EH (cell line): ENCODE data around the gene NPAS3.

Experiments
- DNase-seq: peaks from one replicate; pipeline ENCODE4 v3.0.0-alpha.2; 2015; ENCODE audit warnings: low read depth

NPAS3 gene

DNA sequence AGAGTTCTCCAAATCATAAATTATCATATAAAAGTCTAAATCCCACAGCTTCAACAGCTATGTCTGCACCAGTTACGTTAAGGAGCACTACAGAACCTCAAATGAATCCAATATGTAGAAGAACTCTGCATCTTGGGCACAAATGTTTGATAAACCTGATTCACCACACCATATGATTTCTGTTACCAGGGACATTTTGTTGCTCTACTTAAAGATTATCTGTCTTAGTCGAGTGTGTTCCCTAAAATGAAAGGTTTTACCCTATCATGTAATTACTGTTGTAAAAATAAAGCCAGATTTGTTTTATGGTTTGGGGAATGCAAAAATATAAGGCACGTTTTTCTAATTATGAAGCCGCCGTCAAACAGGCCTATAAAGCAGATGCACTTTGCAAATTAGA, 649.1 kb downstream of the NPAS3 start:
- DNase-seq, result no peak

DNA sequence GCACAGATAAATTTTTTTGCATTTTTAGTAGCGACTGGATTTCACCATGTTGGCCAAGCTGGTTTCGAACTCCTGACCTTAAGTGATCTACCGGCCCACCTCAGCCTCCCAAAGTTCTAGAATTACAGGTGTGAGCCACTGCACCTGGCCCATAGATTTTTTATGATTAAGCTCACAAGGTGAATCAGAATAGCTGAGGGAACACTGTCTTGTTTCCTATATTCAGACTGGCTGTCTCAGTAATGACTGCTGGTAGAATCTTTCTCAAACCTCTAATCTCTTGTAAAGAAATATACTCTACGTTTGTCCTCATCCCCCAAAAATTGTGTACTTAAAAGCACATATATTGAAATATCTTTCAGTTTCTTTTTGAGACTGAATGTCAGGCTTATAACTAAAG, 650.1 kb downstream of the NPAS3 start:
- DNase-seq, result no peak

DNA sequence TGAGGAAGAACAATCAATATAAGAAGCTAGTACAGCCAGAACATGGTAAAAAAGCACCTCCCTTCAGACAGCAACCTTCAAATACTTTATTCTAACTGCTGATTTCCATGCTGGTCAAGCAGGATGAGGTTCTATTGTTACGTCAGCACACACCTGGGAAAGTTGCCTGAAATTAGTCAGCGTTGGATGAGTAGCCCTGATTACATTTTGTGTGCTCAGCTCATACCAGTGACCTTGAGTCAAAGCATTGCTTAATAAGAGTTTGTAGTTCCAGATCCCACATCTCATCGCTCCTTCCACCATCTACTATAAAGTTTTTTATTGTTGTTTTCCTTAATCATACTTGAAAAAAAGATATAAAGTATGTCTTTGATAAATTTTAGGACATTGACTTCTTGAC, 650.7 kb downstream of the NPAS3 start:
- peak; percentile 50 for DNase-seq

DNA sequence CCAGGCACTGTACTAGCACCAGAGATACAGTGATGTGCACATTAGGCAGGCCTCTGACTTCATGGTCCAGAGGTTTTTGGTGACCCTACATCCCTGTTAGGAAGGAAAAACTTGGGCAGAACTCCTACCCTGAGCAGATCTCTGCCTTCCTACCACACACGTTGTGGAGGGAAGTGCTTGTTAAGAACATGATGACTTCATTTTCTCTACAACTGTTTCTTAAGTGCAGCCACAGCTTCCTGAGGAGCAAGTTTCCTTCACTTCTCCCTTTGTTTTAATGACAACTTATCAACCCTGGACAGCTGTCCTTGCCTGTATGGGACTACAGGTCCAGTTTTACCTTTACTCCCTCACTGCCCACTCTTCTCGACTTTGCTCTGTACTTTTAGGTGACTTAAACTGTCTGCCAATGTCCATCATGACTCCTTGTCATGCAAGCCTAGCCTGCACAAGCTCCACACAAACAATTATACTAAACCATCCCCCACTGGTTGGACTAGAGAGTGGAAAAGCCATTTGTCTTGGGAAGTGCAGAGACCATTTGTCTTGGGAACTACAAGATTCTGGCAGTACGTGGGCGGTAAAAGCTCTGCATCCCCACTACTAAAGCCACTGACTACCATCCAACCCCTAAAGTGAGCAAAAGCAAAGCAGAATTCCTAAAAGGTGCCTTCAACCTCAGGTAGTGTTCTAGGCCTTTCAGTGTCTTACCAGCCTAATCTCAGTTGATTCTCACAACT, 652.4 kb downstream of the NPAS3 start:
- DNase-seq, result no peak

DNA sequence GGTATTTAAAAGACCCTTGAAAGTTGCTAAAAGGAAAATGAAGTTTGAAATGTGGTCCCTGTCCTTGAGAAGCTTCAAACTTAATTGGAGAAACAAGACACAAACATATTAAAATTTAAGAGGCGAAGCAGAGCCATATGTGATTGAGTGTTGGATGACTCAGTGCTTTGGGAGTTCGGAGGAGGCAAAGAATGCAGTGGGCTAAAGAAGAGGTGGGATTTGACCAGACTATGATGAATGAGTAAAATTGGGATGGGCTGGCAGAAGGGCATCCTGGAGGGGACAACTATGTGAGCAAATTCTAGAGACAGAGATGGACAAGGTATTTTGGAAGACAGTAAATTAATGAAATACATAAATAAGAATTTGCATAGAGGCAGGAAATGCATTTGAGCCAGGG, 653.6 kb downstream of the NPAS3 start:
- peak; percentile 50 for DNase-seq

DNA sequence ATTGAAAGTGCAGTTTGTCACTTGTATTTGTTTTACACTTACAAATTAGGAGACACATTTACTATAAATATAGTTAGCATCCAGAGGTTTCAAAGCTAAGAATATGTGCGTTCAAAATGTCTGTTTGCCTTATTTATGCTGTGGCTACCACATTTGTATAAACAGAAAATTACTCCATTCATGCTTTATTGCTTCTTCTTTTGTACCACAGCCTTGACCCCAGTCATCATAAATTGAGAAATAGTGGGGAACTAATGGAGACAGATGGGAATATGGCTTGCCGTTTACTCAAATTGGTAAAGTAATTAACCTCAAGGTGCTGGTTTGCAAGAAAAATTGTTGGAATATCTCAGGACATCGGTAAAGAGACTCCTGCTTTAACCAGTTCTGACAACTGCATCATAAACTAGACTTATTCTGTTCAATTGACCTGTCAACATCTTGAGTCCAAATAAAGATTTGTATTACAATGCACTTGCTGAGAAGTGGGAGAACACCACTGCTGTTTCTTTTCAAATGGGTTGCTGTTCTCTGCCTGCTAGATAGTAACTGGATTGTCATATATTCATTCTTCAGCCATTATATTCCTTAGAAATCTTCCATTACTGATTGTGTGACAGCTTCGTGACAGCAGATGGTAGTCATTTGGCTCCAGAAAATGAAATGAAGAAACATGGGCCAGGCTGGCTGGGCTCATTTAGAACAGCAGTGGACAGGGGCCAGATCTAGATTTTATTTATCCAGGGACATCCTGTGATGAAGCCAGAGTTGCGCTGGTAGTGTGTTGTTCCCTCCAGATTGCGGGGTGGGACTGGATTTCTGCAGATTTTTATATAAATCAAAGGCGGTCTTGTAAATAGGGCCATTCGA, 657.8 kb downstream of the NPAS3 start:
- DNase-seq, result no peak

DNA sequence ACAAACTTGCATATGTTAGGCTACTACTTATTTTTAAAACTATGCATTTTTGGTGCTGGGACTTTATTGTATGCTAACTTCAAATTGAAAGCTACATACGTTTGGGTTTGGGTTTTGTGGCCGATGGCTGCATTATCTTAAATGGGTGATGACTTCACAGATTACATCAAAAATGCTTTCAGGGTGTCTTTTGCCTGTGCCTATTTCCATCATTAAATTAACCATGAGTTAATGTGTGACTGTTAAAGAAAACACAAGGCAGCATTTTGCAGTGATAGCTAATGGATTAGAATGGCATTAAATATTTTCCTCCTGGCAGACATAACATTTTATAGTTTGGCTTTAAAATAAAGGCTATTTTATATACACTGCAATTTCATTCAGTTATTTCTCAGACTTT, 659.9 kb downstream of the NPAS3 start:
- no peak for DNase-seq

DNA sequence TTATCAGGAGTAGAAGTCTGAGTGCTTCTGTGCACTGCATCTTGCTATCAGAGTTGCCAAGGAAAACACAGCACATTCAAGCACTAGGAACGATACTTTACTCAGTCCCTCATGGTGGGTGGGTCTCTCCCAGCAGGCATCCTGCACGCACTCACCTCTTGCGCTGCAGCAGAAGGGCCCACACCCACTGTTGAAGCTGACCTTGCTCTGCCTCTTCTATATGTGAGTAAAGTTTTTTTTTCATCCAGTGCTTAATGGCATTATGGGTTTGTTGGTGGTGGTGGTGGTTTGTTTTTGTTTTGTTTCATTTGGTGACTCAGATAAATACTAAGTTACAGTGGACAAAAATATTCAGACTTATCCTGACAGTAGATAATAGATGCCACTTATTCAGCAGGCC, 663.7 kb downstream of the NPAS3 start:
- DNase-seq, result no peak

DNA sequence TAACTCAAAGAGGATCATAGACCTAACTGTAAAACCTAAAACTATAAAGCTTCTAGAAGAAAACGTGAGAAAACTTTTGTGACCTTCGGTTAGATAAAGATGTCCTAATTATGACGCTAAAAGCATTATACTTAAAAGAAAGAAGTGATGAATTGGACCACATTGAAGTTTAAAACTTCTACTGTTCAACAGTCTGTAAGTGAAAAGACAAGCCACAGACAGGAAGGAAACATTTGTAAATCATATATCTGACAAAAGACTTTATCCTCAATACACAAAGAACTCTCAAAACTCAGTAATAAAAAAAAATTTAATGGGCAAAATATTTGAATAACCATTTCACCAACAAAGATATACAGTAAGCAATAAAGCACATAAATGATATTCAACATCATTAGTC, 667.9 kb downstream of the NPAS3 start:
- no peak for DNase-seq

DNA sequence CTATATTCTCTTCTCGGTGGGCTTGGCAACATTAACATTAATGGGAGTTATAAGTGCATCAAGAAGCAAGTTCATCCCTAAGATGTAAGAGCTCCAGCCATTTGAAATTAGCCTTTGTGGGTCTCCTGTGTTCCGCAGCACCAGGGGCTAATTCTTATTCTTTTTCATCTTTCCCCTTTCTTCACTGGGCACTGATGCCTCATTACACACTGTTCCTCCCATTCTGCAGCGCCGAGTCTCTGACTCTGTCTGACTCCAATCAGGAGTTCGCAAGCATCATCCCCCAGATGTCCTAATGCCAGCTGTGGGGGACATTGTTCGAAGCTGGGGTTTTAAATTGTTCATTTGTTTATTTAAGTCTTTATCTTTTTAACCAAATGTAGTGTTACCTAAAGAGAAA, 670.9 kb downstream of the NPAS3 start:
- no peak for DNase-seq

DNA sequence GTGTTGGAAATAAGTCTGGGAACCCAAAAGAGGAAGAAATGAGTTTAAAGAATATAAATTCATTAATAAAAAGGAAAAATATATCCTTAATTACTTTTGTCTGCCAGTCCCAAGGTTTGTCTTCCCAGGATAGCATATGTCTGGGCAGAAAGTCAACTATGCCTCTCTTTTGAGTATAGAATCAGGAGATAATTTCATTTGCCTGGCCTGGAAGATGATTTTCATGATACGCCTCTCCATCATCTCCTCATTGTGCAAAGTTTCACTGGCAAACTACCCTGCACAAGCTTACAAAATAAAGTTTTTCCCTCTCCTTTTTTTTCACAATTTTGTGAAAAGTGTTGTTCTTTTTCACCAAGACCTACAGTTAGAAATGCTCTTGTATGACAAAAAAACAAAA, 671.4 kb downstream of the NPAS3 start:
- DNase-seq, result no peak

DNA sequence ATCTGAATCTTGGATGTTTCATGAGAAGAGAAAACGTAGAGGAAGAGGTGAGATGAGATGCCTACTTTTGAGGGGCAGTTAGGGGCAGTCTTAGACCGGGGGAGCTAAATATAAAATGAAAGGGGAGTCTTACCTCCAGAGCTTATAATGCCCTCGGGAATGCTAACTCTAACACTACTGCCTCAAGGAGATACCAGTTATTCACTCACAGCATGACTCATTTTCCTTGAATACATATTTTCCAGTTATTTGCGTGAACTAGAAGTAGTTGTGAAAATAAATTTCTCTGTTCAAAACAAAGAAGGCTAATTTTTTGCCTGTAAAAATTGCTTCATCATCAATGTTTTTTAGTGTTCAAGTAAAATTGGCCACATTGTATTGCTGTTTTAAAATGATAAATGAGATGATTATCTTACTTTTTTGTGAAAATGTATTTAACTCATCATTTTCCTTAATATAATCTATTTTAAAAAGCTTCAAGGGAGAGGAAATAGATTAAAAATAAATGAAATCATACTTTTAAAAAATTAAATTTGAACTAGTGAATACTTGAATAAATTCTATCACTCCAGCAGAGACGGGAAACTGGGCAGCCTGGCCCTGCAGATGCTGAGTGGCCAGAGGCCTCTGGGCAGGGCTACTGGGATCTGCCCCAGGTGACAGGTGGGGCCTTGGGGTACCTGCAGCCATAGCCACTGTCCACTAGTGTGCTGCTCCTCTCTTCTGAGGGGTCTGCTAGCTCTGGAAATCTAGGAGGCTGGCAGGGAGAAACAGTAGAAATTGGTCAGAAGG, 672.9 kb downstream of the NPAS3 start:
- DNase-seq, result no peak

DNA sequence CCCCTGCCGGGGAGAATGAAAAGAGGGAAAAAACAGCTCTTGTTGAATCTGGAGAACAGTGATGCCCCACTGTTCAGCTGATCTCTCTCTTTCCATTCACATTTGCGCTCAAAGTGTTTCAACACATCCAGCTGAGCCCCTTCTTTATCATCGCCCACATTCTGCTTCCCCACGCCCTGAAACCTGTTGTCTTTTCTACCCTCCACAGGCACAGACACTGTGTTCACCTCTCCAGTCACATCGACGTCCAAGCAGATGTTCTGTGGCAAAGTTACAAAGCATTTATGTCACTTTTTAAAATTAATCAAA, 673.5 kb downstream of the NPAS3 start:
- DNase-seq, result no peak

DNA sequence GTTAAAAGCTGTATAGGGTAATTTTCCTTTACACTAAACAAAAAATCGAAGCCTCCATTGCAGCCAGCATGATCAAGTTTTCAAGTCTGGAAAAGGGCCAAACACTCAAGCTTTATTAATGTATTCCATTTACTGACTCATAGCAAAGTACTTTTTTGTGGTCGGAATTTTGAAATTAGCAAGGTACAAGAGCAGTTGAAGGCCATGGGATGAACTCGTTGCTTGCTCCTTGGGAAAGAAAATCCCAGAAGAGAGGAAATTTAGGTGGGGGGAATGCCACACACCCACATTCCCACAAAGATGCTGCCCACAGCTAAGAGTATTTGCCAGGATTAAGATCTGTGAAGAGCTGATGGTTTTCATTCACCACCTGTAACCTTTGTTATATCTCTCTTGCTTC, 678.5 kb downstream of the NPAS3 start:
- peak; percentile 58 for DNase-seq

DNA sequence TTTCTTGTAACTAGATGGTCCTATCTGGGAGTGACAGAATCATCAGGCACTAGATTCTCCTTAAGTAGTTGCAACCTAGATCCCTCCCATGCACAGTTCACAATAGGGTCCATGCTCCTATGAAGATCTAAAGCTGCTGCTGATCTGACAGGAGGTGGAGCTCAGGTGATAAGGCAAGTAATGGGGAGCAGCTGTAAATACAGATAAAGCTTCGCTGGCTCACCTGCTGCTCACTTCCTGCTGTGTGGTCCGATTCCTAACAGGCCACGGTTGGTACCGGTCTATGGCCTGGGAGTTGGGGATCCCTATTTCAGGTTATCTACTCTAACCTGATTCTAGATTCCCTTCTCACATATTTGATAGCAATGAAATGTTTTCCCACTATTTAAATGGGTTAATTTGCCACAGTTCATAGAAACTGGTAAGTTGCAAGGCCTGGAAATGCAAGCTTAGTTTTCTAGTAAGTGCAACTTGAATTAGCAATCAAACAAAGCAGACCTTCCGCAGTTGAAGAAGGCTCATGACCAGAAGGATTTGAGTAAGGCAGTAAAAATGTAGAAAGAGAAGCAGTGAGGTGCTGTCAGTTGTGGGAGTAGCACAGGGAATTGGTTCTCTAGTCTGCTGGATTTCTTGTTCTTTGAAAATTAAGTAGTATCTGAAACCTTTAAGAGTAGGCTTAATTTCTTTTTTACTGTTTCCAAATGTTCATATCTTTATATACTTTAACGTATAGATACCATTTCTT, 679.9 kb downstream of the NPAS3 start:
- DNase-seq, result no peak

DNA sequence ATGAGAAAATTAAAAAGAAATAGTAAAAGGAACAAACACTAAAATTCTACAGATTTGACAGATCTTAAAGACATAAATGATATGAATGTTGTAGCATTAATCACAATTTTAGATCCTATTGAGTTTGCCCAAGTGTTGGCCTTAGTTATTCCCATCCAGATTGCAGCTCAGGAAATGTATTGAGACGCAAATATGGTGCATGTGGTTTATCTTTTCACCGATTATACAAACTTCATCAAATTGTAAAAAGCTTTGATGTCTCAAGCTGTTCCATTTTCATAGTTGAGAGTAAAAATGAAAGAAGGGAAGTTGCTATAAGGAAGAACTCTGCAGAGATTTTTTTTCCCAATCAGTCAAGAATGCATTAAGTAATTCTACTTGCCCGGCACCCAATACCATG, 683.8 kb downstream of the NPAS3 start:
- no peak for DNase-seq

DNA sequence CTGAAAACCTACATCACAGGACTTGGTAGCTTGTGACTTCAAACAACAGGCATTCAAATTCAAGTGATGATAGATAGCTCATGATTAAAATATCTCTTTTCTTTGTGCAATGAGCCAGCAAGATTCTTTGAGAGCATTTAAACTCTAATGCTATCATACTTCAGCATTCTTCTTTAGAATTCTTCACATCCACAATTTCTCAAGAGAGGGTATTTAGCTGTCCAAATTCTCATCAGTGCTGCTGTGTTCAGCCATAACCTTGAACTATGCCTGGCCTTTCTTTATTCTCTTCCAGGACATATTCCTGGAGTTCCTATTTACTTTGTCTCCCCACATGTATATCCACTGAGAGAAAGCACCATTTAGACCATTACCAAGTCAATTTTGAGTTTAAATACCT, 691.1 kb downstream of the NPAS3 start:
- DNase-seq, result no peak

DNA sequence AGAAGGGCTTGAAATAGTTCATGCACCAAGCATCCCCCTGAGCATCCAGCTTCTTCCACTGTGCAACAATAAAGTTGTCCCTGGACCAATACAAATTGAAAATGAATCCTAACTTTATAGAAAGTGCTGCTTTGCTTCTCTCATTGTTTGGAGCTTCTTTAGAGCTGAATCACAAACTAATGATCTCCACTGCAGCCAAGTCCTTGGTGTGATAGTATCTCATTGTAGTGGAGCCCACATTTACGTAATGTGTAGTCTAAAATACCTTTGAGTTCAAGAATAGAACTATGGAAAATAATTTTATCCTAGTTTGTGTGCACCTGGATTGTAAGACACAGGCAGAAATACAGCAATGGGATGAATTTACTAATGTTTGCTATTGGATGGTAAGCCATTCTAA, 692.3 kb downstream of the NPAS3 start:
- DNase-seq, result no peak

DNA sequence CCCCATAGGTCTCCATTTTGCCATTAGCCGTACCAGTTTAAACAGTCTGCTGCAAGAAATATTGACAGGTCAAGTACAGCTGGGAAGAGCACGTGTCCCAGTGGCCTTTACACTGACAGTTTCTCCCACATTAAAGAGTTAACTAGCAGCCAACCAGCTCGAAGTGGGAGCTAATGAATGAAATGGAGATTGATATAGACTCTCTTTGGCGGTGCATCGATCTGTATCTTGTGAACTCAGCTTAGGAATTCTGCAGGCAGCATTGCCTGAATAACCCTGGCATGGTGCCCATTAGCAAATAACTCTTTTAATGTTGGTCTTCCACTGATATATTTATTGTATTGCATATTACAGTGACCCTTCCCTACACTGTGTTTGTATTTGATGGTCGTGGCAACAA, 692.8 kb downstream of the NPAS3 start:
- no peak for DNase-seq

DNA sequence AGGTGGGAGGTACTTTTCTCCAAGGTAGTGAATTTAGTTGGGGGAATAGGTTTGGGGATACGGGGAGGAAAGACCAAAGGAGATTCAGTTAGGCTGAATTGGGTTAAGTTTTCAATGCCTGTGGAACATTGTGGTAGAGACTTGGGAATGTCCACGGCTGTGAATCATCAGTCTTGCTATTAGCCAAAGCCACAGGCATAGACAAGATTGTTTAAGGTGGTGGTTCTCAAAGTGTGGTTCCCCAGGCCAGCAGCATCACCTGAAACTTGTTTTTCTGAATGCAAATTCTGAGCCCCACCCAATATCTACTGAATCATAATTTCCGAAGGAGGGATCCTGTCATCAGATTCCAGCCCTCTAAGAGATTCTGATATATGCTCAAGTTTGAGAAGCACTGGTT, 696.0 kb downstream of the NPAS3 start:
- DNase-seq, result peak; percentile 7

DNA sequence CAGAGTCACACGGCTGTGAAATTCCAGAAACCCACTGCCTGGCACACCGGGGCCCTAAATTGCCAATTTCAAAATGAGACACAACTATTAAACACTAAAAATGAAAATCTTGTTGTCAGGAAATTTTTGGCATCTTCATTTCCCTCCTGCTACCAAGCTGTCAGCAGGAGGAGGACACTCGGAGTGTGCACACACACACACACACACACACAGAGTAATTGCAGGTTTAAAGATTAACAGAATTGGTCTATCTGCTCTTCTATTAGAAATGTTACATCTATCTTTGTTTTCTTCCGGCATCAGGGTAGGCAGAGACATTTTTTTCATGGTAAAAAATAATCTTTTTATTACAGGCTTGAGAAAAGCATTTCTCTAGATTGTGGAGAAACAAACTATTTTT, 698.0 kb downstream of the NPAS3 start:
- DNase-seq, result no peak

DNA sequence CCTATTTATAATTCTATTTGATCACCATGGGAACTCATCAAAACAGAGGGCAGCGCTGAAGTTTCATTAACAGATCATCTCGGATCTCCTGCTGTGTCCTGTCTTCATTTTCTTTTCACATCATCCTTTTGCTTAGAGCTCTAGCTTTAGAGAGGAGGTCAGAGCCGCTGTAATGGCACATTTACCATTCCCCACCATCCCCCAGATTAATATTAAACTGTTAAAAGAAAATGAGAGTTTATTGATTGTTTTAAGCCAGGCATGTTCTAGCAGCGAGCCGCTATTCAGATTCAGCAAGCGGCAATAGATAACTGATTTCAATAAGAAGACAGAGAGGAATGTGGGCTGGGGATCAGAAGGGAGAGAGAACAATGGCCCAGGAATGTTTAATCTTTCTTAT, 703.4 kb downstream of the NPAS3 start:
- DNase-seq, result no peak
